PC-9 (cell line): ENCODE results near the gene MFF.

ENCODE experiments used
- EZH2 ChIP-seq: fragments of 200-600 bp; sonication (generic); IDR thresholded peaks from 2 replicates; pipeline ENCODE4 v1.8.0; 2017; ENCODE audit warnings: antibody characterized with exemption, low read depth
- TF ChIP-seq, protein P1 (sequence below): fragments of 200-600 bp; sonication (generic); conservative IDR thresholded peaks from 2 replicates; pipeline ENCODE4 v1.6.1; 2017; ENCODE audit warnings: mixed run types, antibody characterized with exemption, mild to moderate bottlenecking, moderate library complexity

DNA sequence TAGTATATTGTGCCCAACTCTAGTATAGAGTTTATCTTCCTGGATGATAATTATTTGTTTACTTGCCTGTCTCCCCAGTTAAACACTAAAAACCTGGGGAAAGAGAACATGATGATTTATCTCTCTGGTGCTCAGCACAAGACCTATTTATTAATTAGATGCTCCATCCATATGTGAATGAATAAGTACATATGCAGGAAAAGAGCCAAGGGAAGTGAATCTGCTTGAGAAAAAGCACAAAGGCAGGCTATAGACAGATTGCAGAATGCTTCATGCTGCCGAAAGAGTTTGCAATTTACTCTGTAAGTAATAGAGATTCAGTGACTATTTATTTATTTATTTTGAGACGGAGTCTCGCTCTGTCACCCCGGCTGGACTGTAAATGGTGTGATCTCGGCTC, 37.3 kb upstream of the MFF start:
- TF ChIP-seq, protein P1, sequence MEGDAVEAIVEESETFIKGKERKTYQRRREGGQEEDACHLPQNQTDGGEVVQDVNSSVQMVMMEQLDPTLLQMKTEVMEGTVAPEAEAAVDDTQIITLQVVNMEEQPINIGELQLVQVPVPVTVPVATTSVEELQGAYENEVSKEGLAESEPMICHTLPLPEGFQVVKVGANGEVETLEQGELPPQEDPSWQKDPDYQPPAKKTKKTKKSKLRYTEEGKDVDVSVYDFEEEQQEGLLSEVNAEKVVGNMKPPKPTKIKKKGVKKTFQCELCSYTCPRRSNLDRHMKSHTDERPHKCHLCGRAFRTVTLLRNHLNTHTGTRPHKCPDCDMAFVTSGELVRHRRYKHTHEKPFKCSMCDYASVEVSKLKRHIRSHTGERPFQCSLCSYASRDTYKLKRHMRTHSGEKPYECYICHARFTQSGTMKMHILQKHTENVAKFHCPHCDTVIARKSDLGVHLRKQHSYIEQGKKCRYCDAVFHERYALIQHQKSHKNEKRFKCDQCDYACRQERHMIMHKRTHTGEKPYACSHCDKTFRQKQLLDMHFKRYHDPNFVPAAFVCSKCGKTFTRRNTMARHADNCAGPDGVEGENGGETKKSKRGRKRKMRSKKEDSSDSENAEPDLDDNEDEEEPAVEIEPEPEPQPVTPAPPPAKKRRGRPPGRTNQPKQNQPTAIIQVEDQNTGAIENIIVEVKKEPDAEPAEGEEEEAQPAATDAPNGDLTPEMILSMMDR: no peak
- no peak for TF ChIP-seq EZH2
